GM18867 (cell line): ENCODE data around the gene DAB2IP.

Experiments used
- ATAC-seq: cut with Tn5 transposase; IDR thresholded peaks from one replicate; pipeline ENCODE4 v1.9.1; 2021; ENCODE audit warnings: mild to moderate bottlenecking, moderate library complexity; ENCODE audit not compliant: unreplicated experiment

DAB2IP gene

DNA sequence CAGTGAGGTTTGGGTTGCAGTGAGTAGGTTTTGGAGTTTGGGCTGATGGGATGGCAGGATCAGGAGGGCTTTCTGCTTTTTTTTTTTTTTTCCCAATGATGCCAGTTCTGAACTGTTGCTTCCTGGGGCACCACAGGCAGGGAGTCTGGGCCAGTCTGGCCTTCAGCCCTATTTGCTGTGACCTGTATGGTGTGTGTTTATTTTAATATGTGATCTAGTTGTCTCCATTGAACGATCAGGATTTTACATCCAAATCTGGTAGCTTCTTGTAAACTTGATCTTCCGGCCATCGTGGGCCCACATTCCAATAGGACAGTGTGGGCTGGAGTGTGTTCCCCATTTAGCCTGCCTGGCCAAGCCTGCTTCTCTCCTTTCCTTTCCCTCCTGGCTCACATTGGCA lies 25.8 kb upstream of the DAB2IP start:
- no peak for ATAC-seq

DNA sequence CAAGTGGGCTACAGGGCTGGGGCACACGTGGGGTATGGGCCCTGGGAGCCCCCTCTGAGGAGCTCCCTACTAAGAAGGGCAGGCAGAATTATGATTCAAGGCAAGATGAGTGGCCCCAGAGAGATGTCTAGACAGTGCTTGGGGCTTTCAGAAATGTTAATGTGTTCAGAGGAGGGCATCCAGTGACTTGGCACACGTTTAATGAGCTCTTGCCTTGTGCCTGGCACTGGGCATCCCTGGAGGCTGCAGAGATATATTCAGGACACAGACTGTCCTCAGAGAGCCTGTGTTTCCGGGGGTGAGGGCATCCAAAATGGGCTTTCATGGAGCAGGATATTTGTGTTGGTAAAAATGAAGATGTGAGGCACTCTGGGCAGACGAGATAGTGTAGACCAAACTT lies 25.4 kb upstream of the DAB2IP start:
- ATAC-seq = no peak

DNA sequence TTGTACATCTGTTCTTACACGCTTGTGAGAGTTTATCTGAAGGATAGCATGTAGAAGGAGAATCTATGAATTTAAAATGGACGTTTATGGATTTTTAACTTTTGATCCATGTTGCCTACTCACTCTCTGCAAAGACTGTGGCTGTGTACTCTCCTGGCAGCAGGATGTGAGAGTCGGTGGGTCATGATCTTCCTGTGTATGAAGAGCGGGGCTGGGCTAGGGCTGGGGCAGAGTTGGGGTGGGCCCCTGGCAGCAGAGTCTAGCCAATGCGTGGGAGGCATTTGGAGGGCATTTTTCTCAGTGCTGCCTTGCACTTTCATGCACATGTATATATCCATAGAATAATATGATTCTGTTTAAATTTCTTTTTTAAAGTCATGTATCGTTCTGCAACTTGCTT lies 24.0 kb upstream of the DAB2IP start:
- ATAC-seq = no peak

DNA sequence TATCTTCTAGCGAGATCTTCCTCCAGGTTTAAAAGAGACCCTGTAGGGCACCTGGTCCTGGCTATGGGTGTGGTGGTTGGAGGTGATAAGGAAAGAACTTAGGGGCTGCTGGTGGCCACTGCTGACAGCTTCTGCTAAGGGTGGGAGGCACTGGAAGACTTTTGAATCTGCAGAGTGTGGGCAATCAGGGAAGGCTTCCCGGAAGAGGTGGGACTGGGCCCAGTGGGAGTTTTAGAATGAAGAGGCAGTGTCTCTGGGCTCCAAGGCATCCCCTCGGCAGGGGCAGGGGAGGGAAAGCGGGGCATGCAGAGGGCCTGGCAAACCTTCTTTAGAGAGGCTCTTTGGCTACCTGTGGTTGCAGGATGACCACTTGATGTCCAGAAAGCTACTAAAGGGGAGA lies 23.0 kb upstream of the DAB2IP start:
- ATAC-seq = no peak

DNA sequence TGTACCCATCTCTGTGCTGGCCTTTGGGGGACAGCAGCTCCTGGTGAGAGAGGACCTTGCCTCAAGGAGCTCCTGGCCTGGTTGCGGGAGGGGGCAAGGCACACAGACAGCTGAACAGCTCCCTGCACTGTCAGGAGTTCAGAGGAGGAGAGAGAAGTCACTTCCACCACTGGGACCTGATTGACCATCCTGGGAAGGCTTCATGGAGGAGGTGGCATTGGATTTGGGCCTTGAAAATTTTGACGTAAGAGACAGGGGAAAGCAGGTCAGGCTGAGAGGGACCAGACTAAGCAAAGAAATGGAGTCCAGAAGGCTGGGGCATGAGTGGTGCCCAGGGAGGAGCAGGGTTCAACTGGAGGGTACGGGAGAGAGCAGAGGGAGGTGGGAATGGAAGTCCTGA lies 20.3 kb upstream of the DAB2IP start:
- ATAC-seq = no peak

DNA sequence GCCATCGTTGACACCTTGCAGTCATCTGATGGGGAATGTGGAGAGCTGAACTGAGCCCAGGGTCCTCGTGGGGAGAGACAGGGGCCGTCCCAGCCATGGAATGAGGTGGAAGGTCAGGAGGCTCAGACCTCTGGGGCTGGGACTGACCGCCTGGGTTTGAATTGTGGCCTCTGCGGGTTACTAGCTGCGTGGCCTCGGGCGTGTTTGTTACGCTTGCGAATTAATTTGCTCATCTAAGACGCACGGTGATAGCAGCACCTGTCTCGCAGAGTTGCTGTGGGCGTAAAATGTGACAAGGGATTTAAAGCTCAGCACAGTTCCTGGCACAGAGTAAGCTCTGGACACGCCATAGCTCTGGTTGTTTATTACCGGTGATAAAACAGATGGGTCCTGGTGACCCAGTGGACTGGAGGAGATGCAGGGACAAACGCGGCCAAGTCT lies 19.4 kb upstream of the DAB2IP start:
- ATAC-seq = no peak

DNA sequence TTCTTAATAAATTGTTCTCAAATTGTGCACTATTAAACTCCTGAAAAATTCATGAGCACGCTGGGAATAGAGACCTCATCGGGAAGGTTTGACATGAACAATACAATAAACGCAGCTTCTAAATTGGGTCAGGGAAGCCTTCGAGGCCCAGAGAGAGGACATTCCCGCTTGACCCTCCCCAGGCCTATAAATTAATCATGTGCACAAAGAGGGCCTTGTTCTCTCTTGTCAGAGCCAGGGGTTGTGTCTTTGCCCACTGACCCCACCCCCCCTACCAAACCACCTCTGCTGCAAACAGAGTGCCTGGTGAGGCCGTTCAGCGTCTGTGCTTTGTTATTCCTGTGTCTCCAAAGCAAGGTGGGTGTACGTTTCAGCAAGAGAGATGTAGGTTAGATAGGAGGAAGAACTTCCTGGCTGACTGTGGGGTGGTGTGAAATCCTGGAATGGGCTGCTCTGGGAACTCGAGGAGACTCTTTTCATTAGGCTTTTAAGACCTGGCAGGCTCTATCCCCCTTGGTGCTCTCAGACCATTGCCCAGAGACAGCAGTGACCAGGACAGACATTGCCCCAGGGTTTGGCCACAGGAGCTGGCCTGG lies 18.2 kb upstream of the DAB2IP start:
- ATAC-seq = no peak

DNA sequence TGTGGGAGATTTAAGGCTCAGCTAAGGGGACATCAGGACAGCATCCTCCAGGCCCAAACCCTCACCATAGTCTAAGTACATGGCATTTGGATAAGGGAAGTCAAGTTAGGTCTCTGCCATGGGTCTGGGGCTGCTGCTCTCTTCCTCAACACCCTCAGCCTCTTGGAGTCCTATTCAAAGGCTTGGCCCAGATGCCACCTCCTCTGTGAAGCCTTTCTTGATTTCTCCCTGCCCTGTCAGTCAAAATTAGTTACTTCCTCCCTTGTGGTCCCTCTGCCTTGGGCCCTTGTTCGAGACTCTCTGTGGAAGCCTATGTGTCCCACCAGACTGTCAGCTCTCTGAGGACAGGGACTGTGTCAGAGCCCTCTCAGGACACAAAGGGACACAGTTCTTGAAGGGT lies 17.7 kb upstream of the DAB2IP start:
- no peak for ATAC-seq

DNA sequence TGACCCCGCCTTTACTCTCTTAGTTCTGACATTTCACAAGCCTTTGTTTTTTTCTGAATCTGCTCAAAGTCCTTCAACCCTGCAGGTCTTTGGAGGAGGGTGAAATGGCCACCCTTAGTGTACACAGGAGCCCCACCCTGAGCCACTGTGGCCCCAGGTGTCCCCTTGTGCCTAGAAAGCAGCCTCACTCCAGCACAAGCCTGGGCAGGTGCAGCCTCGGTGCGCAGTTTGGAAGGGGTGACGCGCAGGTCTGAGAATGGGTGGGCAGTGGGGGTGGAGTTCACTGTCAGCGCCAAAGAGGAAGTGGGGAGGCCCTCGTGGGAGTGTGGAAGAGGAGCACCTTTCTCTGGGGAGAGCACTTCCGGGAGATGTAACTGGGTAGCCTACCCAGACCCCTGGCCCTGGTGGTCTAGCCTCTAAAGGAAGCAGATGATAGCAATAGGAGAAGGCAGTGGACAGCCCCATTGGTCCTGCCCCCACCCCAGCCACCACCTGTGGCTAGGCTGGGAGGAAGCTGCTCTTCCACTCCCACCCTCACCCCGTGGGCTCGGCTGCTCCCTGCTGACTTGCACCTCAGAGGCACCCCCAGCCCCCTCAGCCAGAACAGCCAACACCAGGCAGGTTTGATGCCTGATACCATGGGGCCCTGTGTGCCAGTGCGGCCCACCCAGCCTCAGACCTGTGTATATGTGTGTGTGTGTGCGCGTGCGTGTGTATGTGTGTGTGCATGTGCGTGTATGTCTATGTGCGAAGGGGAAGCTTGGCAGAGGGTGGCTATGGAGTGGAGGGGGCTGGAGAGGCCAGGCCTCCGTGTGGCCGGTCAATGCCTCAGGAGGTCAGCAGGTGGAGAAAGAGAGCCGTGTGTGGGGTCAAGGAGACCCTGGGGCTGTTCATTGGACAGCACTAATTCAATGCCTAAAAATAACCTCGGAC lies 16.8 kb upstream of the DAB2IP start:
- no peak for ATAC-seq

DNA sequence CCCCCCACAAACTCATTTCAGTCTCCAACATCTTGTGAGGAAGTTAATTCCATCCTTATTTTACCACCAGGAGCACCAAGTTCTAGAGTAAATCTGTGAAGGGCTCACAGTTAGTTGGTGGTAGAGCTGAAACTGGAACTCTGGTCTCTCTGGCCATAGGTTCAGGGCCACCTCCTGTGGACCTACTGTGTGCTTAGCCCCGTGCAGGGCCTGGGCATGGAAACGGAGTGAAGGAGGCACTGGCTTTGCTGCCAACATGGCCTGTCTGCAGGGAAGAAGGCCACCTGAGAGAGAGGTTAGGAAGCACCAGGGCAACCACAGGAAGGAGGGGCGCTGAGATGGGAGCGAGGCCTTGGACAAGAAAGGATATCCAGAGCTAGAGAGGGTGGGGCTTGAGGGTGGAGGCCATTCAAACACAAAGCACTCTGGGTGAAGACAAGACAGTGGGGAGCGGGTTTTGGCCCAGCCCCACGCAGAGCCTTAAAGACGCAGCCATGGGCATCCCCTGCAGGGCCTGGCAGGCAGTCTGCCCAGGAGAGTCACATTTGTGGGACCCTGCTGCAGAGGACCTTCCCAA lies 16.0 kb upstream of the DAB2IP start:
- ATAC-seq = no peak

DNA sequence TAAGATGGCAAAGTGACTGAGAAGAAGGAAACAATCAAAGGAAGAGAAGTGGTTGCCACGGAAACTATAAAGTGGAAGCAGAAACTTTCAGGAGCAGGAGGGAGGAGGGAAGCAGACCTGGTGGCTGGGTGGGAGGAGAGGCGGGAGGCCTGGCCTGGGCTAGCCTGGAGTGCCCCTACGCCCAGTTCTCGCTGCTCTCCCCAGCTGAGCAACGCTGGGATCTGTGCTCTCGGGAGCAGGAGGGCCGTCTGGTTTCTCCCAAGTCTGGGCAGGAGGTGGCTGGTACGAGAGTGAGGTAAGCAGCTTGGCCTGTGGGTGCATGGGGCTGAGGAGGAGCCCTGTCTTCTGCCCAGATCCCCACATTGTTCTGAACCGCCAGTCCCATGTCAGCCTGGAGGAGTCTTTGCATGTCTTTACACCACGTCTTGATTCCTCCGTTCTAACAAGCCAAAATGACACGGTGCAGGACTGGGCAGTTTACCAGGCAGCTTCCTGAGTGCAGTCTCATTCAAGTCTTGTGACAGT lies 15.0 kb upstream of the DAB2IP start:
- ATAC-seq = no peak

DNA sequence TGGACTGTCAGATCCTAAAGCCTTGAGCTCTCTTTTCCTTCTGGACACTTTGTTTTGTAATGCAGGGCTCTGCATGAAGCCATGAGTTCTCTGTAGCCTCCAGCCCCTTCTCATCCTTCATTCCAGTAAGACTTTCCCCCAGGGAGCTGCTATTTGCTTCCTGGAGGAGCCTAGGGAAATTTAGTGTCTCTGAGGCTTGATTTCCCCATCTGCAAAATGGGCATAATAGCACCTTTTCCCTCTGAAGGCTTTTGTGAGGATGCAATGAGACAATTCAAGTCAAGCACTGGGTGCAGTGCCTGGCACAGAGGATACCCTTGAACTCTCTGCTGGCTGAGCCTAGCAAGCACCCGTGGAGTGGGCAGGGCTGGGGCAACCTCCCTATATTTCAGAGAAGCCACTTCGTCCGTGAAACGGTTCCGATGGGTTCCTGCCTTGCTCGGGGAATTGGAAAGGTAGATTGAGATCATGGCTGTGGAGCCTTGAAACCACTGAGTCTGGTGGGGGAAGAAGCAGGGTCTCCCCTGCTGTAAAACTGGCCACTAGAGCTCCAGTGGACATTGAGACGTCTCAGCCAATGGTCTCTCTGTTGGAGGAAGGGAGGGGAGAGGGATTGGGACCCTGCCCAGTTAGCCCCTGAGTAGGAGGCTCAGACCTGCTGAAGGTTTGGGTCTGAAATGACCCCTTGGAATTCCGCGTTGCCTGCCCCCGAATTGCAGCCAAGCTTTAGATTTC lies 14.3 kb upstream of the DAB2IP start:
- no peak for ATAC-seq

DNA sequence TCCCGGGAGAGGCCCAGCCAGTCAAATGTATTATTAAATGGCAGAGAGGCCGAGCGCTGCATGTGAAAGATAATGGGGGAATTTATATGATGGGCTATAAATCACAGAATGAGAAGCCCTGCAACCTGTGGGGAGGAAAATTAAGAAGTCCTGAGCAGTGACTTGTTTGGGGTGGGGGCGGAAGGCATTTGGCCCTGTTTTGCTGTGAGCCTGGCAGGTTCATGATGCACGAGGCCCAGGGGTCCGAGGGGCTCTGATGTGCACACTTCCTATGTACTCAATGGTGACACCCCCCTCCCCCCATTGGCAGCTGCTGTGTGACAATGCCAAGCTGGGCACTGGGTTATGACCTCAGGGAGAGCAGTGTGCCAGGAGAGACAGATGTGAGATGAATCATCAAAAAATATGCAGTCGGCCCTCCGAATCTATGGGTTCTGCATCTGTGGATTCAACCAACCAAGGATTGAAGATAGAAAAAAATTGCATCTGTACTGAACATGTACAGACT lies 13.7 kb upstream of the DAB2IP start:
- ATAC-seq = no peak

DNA sequence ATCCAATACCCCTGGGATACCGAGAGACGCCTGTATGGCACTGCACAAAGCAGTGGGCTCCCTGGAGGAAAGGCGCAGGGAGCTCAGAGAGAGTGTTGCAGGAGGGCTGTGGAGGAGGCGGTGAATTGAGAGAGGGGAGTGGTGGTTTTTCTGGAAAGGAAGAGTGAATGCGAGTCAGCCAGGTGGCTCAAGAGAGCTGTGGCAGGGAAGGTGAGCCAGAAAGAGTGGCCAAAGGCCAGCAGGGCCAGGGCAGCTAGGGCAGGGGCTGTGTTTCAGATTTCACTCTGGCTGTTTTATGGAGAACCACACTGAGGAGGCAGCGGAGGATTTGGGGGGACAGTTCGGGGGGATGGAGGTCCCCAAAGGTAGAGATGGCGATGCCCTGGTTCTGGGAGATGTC lies 13.0 kb upstream of the DAB2IP start:
- ATAC-seq = no peak

DNA sequence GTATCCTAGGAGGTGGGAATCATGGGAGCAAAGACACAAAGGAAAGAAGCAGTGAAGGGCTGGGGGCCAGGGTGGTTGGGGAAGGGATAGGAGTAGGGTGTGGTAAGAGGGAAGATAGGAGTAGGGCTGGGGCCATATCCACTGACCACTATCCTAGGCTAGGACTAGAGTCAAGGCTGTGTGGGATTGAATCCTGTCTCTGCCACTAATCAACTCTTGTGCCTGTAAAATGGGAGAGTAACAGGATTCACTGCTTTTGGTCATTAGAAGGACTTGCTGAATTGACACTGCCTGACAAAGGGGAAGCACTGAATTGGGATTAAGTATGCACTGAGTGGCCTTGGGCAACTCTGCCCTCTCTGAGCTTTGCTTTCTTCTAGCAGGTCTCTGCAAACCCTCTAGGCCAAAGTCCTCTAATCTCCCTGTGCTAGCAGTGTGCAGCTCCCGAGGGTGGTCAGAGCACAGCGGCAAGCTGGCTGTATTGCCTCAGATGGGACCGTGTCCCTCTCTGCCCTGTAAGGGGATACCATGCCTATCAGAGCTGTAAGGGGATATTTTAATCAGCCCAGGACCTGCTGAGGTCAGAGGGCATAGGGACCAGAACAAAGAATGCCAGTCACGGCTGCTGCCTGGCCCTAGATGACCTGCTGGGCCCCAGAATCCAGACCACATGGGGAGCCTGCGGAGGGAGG lies 12.4 kb upstream of the DAB2IP start:
- no peak for ATAC-seq

DNA sequence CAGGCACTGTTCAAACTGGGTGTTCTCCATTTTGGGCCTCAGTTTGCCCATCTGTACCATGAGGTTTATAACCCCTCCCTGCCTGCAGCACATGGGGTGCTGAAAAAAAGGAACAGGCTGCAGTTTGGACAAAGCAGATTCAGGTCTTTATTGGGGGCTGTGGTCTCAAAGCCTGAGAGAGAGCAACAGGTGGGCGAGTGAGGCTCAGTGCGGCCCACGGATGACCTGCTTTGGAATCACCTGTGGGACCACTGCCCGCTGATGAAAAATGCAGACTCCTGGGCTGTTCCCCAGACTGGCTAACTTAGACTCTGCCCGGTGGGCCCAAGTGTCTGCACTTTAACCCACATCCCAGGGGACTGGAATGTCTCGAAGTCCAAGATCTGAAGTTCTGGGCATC lies 11.8 kb upstream of the DAB2IP start:
- ATAC-seq = no peak

DNA sequence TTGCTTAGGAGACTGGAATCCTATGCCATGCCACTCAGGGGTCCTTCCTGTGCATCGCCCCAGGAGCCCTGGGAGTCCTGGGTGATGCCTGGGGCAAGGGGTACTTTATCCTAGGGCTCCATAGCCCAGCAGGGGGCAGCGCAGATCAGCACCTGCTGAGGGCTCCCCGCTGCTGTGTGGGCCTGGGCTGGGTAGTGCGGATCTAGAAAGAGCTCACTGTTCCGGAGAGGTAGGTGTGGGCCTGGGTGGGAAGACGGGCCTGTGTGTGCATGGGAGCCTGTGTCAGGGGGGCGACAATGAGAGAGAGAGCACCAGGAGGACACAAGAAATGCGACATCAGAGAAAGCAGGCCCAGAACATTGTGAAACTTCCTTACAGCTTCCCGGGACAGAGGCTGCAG lies 11.4 kb upstream of the DAB2IP start:
- no peak for ATAC-seq

DNA sequence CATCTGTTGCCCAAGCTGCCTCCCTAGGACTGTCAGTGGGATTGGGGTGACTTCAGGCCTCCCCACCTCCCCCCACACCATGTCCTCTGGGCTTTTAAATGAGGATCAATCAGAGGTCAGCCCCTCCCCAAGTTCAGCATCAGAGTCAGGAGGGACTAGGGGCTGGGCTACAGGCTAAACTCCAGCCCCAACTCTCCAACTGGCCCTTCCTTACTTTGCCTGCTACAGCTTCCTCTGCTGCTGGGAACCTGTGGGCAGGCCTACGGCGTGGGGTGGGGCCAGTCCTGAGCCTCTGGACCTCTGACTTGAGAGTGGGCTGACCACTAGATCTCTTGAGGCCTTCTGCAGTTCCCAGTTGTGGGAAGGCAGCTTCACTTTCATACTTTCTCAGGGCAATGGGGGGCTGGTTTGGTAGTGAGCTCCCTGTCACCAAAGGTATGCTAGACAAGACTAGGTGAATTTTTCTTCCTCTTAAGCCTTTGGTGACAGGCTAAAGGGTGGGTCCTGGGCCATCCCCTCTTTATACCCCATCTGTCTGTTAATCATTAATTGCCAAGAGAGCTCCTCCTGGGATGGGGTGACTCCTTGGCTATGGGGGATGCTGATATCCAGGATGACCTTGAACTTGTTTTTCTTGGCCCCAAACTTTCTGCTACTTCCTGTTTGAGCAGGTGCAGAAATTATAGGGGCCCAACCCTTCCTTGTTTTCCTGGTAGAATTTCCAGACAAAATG lies 10.8 kb upstream of the DAB2IP start:
- no peak for ATAC-seq

DNA sequence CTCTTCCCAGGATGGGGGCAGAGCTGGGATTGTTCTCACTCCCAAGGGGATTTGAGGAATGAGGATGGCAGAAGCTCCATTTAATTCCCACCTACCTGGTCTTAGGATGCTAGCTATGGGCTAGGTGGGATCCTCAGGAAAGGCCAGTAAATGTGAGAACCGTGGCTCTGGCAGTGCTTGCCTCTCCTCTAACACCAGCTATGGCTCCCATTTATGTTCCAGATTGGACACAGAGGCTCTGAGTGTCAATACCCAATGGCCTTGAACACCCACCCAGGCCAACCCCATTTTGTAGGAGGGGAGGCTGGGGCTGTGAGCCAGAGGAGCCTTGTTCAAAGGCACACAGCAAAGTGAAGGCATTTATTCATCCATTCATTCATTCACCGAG lies 10.2 kb upstream of the DAB2IP start:
- ATAC-seq = no peak

DNA sequence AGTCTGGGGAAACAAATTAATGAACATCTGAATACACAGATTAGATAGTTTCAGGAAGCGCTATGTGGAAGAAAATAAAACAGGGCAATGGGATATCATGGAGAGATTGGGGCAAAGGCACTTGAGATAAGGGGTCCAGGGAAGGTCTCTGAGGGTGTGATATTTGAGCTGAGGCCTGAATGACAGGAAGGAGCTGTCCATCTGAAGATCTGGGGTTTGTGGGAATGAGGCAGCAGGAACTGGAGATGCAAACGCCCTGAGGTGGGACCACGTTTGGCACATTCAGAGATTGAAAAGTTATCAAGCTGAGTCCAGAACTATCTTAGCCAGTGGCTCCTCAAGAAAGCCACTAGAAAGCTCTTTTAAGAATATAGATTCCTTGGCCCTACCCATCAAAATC lies 8.7 kb upstream of the DAB2IP start:
- no peak for ATAC-seq
